Measurements from ENCODE around the gene WWOX.

DNA sequence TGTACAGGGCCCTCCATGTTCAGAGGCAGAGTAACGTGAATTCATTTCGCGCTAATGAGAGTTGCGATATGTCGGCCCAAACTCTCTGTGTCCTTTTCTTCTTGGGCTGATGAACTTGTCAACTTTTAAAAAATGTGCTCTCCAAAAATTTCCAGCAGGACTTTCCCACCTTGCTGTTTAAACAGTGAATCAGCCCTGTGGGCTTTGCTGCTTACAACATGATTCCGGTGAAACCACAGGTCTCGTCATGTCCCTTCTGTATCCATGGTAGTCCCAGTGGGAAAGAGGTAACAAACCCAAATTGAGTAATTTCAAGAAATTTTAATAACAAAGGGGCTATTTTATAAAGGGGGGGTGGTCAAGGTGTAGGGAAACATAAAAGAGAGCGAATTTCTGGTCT, 888.2 kb downstream of the WWOX start:
- TF ChIP-seq, protein P1, sequence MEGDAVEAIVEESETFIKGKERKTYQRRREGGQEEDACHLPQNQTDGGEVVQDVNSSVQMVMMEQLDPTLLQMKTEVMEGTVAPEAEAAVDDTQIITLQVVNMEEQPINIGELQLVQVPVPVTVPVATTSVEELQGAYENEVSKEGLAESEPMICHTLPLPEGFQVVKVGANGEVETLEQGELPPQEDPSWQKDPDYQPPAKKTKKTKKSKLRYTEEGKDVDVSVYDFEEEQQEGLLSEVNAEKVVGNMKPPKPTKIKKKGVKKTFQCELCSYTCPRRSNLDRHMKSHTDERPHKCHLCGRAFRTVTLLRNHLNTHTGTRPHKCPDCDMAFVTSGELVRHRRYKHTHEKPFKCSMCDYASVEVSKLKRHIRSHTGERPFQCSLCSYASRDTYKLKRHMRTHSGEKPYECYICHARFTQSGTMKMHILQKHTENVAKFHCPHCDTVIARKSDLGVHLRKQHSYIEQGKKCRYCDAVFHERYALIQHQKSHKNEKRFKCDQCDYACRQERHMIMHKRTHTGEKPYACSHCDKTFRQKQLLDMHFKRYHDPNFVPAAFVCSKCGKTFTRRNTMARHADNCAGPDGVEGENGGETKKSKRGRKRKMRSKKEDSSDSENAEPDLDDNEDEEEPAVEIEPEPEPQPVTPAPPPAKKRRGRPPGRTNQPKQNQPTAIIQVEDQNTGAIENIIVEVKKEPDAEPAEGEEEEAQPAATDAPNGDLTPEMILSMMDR (IDR thresholded peaks at IDR 0.05): no peak
- no peak for TF ChIP-seq POLR2A (IDR thresholded peaks at IDR 0.05)

All from thyroid gland (tissue), 4 donors.